NCI-H2029 treated with DMSO at 0.1 percent for 48 hours (cell line): ENCODE data around the gene C1orf56.

Experiments
- DNase-seq: peaks from one replicate; lab custom pipeline; 2025; lab: John Stamatoyannopoulos, UW

C1orf56 gene

GRCh38 chr1:151024540-151025146 is 22.9 kb upstream of the C1orf56 start:
- peak; percentile 24 for DNase-seq

GRCh38 chr1:151026460-151026859 is 21.1 kb upstream of the C1orf56 start:
- DNase-seq, result no peak

GRCh38 chr1:151032164-151032563 is 15.4 kb upstream of the C1orf56 start:
- no peak for DNase-seq

- no peak for DNase-seq
These were observed 12.4 kb upstream of the C1orf56 start for GRCh38 chr1:151035167-151035566.

GRCh38 chr1:151036356-151036755 is 11.2 kb upstream of the C1orf56 start, which contains the start of gene BNIPL:
Gene BNIPL (plus strand): TSS chr1:151036586. CDS start chr1:151036726, 140 bp downstream.
- DNase-seq, result no peak

GRCh38 chr1:151037032-151037431 is 10.5 kb upstream of the C1orf56 start:
- no peak for DNase-seq

- DNase-seq, result no peak
These were observed 8.0 kb upstream of the C1orf56 start for GRCh38 chr1:151039521-151039920.

GRCh38 chr1:151043163-151043562 is 4.4 kb upstream of the C1orf56 start:
- DNase-seq, result no peak

GRCh38 chr1:151047925-151048644 is 534 bp downstream of the C1orf56 start:
- no peak for DNase-seq

GRCh38 chr1:151048645-151049032 is 1.1 kb downstream of the C1orf56 start:
- DNase-seq, result no peak

- DNase-seq, result no peak
These were observed 1.9 kb downstream of the C1orf56 start for GRCh38 chr1:151049458-151049857.

- no peak for DNase-seq
These were observed 2.6 kb downstream of the C1orf56 start for GRCh38 chr1:151050051-151050688.

- no peak for DNase-seq
These were observed 3.9 kb downstream of the C1orf56 start for GRCh38 chr1:151051356-151052009.

GRCh38 chr1:151054971-151055547 is 7.5 kb downstream of the C1orf56 start:
- no peak for DNase-seq

GRCh38 chr1:151055581-151055980 is 8.0 kb downstream of the C1orf56 start:
- no peak for DNase-seq

- DNase-seq, result no peak
These were observed 8.6 kb downstream of the C1orf56 start for GRCh38 chr1:151056149-151056548.

GRCh38 chr1:151058692-151059091 is 11.1 kb downstream of the C1orf56 start:
- peak; percentile 11 for DNase-seq

GRCh38 chr1:151059109-151060006 is 11.8 kb downstream of the C1orf56 start, which contains the start of gene CDC42SE1:
Gene CDC42SE1 (minus strand): TSS chr1:151059622. CDS start chr1:151055730, 3,892 bp downstream.
- no peak for DNase-seq

- DNase-seq, result no peak
These were observed 12.6 kb downstream of the C1orf56 start, which contains the start of gene MLLT11 for GRCh38 chr1:151060007-151060656. Gene MLLT11 (plus strand): TSS chr1:151060397. CDS start chr1:151067225, 6,828 bp downstream.

GRCh38 chr1:151060657-151061421 is 13.3 kb downstream of the C1orf56 start:
- DNase-seq, result no peak
